ENCODE measurements around the gene TPK1.

Gene TPK1

GRCh38 chr7:144494355-144494754 lies 341.5 kb downstream of the TPK1 start:
- Histone ChIP-seq H2BK5ac (ENCODE audit: low read depth, low read length, poor library complexity, severe bottlenecking) (no peak overlapping the region), H3K18ac (ENCODE audit: low read depth in 1 of 2, low read length in 2 of 2) (no peak overlapping the region), H2BK12ac (ENCODE audit: low read length in 2 of 2) (no peak overlapping the region), H3K27ac (ENCODE audit: low read length, poor library complexity, severe bottlenecking) (no peak overlapping the region), H3K4me2 (ENCODE audit: low read length, poor library complexity, severe bottlenecking) (no peak overlapping the region), H3K9ac (ENCODE audit: low read length) (no peak overlapping the region), H2BK120ac (ENCODE audit: low read depth, low read length) (no peak overlapping the region), H4K8ac (ENCODE audit: low read length) (no peak overlapping the region), H2BK15ac (ENCODE audit: low read depth, poor library complexity, severe bottlenecking) (no peak overlapping the region), H3K36me3 (ENCODE audit: control insufficient read depth in 1 of 2, insufficient read depth in 2 of 2, low read depth in 1 of 2, low read length in 2 of 2) (no peaks in the 10 kb centered on the region), H3K27me3 (ENCODE audit: control insufficient read depth in 1 of 2, insufficient read depth in 1 of 2, low read length in 2 of 2) (no peaks in the 10 kb centered on the region), H3K4ac (ENCODE audit: low read depth in 1 of 2, low read length in 2 of 2) (no peak overlapping the region), H3K14ac (ENCODE audit: low read length in 2 of 2) (no peak overlapping the region), H3K23ac (ENCODE audit: low read length in 2 of 2) (no peak overlapping the region), H3K79me1 (replicated peaks; ENCODE audit: low read length, poor library complexity, severe bottlenecking) (no peaks in the 10 kb centered on the region), H4K91ac (ENCODE audit: low read length) (no peak overlapping the region), H3K4me3 (ENCODE audit: insufficient read depth in 1 of 2, low read depth in 1 of 2, low read length in 2 of 2) (no peak overlapping the region), H2AFZ (ENCODE audit: low read depth, low read length) (no peak overlapping the region), H2AK5ac (ENCODE audit: low read length, severe bottlenecking) (no peak overlapping the region), H3K4me1 (ENCODE audit: control insufficient read depth, insufficient read depth, low read depth, low read length) (no peaks in the 10 kb centered on the region), H3K9me3 (ENCODE audit: control insufficient read depth, low read length) (peaks cover 6% of the 10 kb centered on the region)
- no peak for DNase-seq
- 92% methylated on average over 1 of the region's 1 CpG for WGBS

GRCh38 chr7:144489504-144489903 lies 346.3 kb downstream of the TPK1 start:
- DNase-seq, result no peak
- H3K9ac ChIP-seq (ENCODE audit: low read length), result no peak overlapping the region
- H3K27me3 ChIP-seq (ENCODE audit: control insufficient read depth in 1 of 2, insufficient read depth in 1 of 2, low read length in 2 of 2), result no peaks in the 10 kb centered on the region
- no peak overlapping the region for H3K18ac ChIP-seq (ENCODE audit: low read depth in 1 of 2, low read length in 2 of 2)
- no peak overlapping the region for H2AFZ ChIP-seq (ENCODE audit: low read depth, low read length)
- no peak overlapping the region for H2BK15ac ChIP-seq (ENCODE audit: low read depth, poor library complexity, severe bottlenecking)
- H4K8ac ChIP-seq (ENCODE audit: low read length), result no peak overlapping the region
- no peak overlapping the region for H2BK120ac ChIP-seq (ENCODE audit: low read depth, low read length)
- no peak overlapping the region for H3K23ac ChIP-seq (ENCODE audit: low read length in 2 of 2)
- H3K14ac ChIP-seq (ENCODE audit: low read length in 2 of 2), result no peak overlapping the region
- H3K4ac ChIP-seq (ENCODE audit: low read depth in 1 of 2, low read length in 2 of 2), result no peak overlapping the region
- no peak overlapping the region for H3K4me2 ChIP-seq (ENCODE audit: low read length, poor library complexity, severe bottlenecking)
- H3K4me1 ChIP-seq (ENCODE audit: control insufficient read depth, insufficient read depth, low read depth, low read length), result no peaks in the 10 kb centered on the region
- peaks cover 6% of the 10 kb centered on the region for H3K9me3 ChIP-seq (ENCODE audit: control insufficient read depth, low read length)
- no peaks in the 10 kb centered on the region for H3K36me3 ChIP-seq (ENCODE audit: control insufficient read depth in 1 of 2, insufficient read depth in 2 of 2, low read depth in 1 of 2, low read length in 2 of 2)
- no peak overlapping the region for H2BK5ac ChIP-seq (ENCODE audit: low read depth, low read length, poor library complexity, severe bottlenecking)
- no peak overlapping the region for H3K4me3 ChIP-seq (ENCODE audit: insufficient read depth in 1 of 2, low read depth in 1 of 2, low read length in 2 of 2)
- H3K79me1 ChIP-seq (replicated peaks; ENCODE audit: low read length, poor library complexity, severe bottlenecking), result no peaks in the 10 kb centered on the region
- no peak overlapping the region for H3K27ac ChIP-seq (ENCODE audit: low read length, poor library complexity, severe bottlenecking)
- H2BK12ac ChIP-seq (ENCODE audit: low read length in 2 of 2), result no peak overlapping the region
- no peak overlapping the region for H4K91ac ChIP-seq (ENCODE audit: low read length)
- 73% methylated on average over 4 of the region's 4 CpGs for WGBS
- H2AK5ac ChIP-seq (ENCODE audit: low read length, severe bottlenecking), result no peak overlapping the region

GRCh38 chr7:144488977-144489376 lies 346.9 kb downstream of the TPK1 start:
- H3K23ac ChIP-seq (ENCODE audit: low read length in 2 of 2), result no peak overlapping the region
- no peak overlapping the region for H3K18ac ChIP-seq (ENCODE audit: low read depth in 1 of 2, low read length in 2 of 2)
- no peak overlapping the region for H2BK12ac ChIP-seq (ENCODE audit: low read length in 2 of 2)
- H2BK5ac ChIP-seq (ENCODE audit: low read depth, low read length, poor library complexity, severe bottlenecking), result no peak overlapping the region
- 87% methylated on average over 4 of the region's 4 CpGs for WGBS
- no peak overlapping the region for H3K4ac ChIP-seq (ENCODE audit: low read depth in 1 of 2, low read length in 2 of 2)
- H3K9ac ChIP-seq (ENCODE audit: low read length), result no peak overlapping the region
- H2BK120ac ChIP-seq (ENCODE audit: low read depth, low read length), result no peak overlapping the region
- H3K4me1 ChIP-seq (ENCODE audit: control insufficient read depth, insufficient read depth, low read depth, low read length), result no peaks in the 10 kb centered on the region
- H2AFZ ChIP-seq (ENCODE audit: low read depth, low read length), result no peak overlapping the region
- no peak overlapping the region for H3K4me2 ChIP-seq (ENCODE audit: low read length, poor library complexity, severe bottlenecking)
- no peak overlapping the region for H3K27ac ChIP-seq (ENCODE audit: low read length, poor library complexity, severe bottlenecking)
- no peak overlapping the region for H3K14ac ChIP-seq (ENCODE audit: low read length in 2 of 2)
- H3K9me3 ChIP-seq (ENCODE audit: control insufficient read depth, low read length), result peaks cover 1% of the 10 kb centered on the region
- DNase-seq, result no peak
- no peak overlapping the region for H2AK5ac ChIP-seq (ENCODE audit: low read length, severe bottlenecking)
- H3K79me1 ChIP-seq (replicated peaks; ENCODE audit: low read length, poor library complexity, severe bottlenecking), result no peaks in the 10 kb centered on the region
- H3K4me3 ChIP-seq (ENCODE audit: insufficient read depth in 1 of 2, low read depth in 1 of 2, low read length in 2 of 2), result no peak overlapping the region
- no peaks in the 10 kb centered on the region for H3K27me3 ChIP-seq (ENCODE audit: control insufficient read depth in 1 of 2, insufficient read depth in 1 of 2, low read length in 2 of 2)
- no peak overlapping the region for H4K91ac ChIP-seq (ENCODE audit: low read length)
- H2BK15ac ChIP-seq (ENCODE audit: low read depth, poor library complexity, severe bottlenecking), result no peak overlapping the region
- H4K8ac ChIP-seq (ENCODE audit: low read length), result no peak overlapping the region
- H3K36me3 ChIP-seq (ENCODE audit: control insufficient read depth in 1 of 2, insufficient read depth in 2 of 2, low read depth in 1 of 2, low read length in 2 of 2), result no peaks in the 10 kb centered on the region

GRCh38 chr7:144487901-144488300 lies 348.0 kb downstream of the TPK1 start:
- no peak overlapping the region for H3K27ac ChIP-seq (ENCODE audit: low read length, poor library complexity, severe bottlenecking)
- H2BK12ac ChIP-seq (ENCODE audit: low read length in 2 of 2), result no peak overlapping the region
- H2BK15ac ChIP-seq (ENCODE audit: low read depth, poor library complexity, severe bottlenecking), result no peak overlapping the region
- no peak overlapping the region for H2BK5ac ChIP-seq (ENCODE audit: low read depth, low read length, poor library complexity, severe bottlenecking)
- H3K23ac ChIP-seq (ENCODE audit: low read length in 2 of 2), result no peak overlapping the region
- H4K8ac ChIP-seq (ENCODE audit: low read length), result no peak overlapping the region
- H3K4me1 ChIP-seq (ENCODE audit: control insufficient read depth, insufficient read depth, low read depth, low read length), result no peaks in the 10 kb centered on the region
- no peak overlapping the region for H3K9ac ChIP-seq (ENCODE audit: low read length)
- no peak overlapping the region for H3K14ac ChIP-seq (ENCODE audit: low read length in 2 of 2)
- H3K4ac ChIP-seq (ENCODE audit: low read depth in 1 of 2, low read length in 2 of 2), result no peak overlapping the region
- no peak overlapping the region for H4K91ac ChIP-seq (ENCODE audit: low read length)
- no peaks in the 10 kb centered on the region for H3K36me3 ChIP-seq (ENCODE audit: control insufficient read depth in 1 of 2, insufficient read depth in 2 of 2, low read depth in 1 of 2, low read length in 2 of 2)
- DNase-seq, result no peak
- no peak overlapping the region for H2AFZ ChIP-seq (ENCODE audit: low read depth, low read length)
- no peak overlapping the region for H3K18ac ChIP-seq (ENCODE audit: low read depth in 1 of 2, low read length in 2 of 2)
- 28% methylated on average over 3 of the region's 3 CpGs for WGBS
- no peaks in the 10 kb centered on the region for H3K9me3 ChIP-seq (ENCODE audit: control insufficient read depth, low read length)
- no peaks in the 10 kb centered on the region for H3K79me1 ChIP-seq (replicated peaks; ENCODE audit: low read length, poor library complexity, severe bottlenecking)
- H3K4me3 ChIP-seq (ENCODE audit: insufficient read depth in 1 of 2, low read depth in 1 of 2, low read length in 2 of 2), result no peak overlapping the region
- H2AK5ac ChIP-seq (ENCODE audit: low read length, severe bottlenecking), result no peak overlapping the region
- H3K27me3 ChIP-seq (ENCODE audit: control insufficient read depth in 1 of 2, insufficient read depth in 1 of 2, low read length in 2 of 2), result no peaks in the 10 kb centered on the region
- no peak overlapping the region for H3K4me2 ChIP-seq (ENCODE audit: low read length, poor library complexity, severe bottlenecking)
- no peak overlapping the region for H2BK120ac ChIP-seq (ENCODE audit: low read depth, low read length)

All from mesenchymal stem cell (in vitro differentiated cells and primary cell).